Measurements from ENCODE around the gene OR10AD1.

The OR10AD1 gene

GRCh38 chr12:48164451-48164850 is 38.6 kb downstream of the OR10AD1 start:
- no peak for TF ChIP-seq CTCF (IDR thresholded peaks at IDR 0.05; ENCODE audit: low read depth, low read length)
- DNase-seq (ENCODE audit: low read depth, low spot score): no peak
- H3K4me3 ChIP-seq (ENCODE audit: low read depth, low read length): no peak overlapping the region
- in situ Hi-C loops (cut with HindIII; ENCODE audit: low sequenced_read_pairs): no loop called here

- no peak for TF ChIP-seq CTCF (IDR thresholded peaks at IDR 0.05; ENCODE audit: low read depth, low read length)
- H3K4me3 ChIP-seq (ENCODE audit: low read depth, low read length): no peak overlapping the region
- in situ Hi-C loops (cut with HindIII; ENCODE audit: low sequenced_read_pairs): no loop called here
- DNase-seq (ENCODE audit: low read depth, low spot score): no peak
Observed at GRCh38 chr12:48163150-48163747, 39.8 kb downstream of the OR10AD1 start.

DNA sequence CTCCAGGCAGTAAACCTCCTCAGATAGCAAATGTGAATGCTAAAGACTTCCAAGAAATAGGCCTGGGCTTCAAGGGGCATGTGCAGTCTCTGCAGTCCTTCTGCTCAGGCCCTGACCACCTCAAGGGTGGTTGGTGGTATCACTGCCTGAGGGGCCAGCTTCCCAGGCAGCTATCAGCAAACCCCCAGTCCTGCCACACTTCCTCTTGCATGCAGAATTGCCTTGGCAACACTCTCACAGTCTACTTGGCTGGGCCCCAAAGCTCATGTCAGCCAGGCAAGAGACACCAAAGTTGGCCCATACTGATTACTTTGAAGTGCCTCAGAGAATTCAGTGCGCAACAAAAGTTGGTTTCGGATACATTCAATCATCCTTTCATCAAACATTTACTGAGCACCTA is 42.3 kb downstream of the OR10AD1 start:
- in situ Hi-C loops (cut with HindIII; ENCODE audit: low sequenced_read_pairs): no loop called here
- H3K4me3 ChIP-seq (ENCODE audit: low read depth, low read length): no peak overlapping the region
- DNase-seq (ENCODE audit: low read depth, low spot score): no peak
- TF ChIP-seq CTCF (IDR thresholded peaks at IDR 0.05; ENCODE audit: low read depth, low read length): no peak

GRCh38 chr12:48160046-48160445 is 43.0 kb downstream of the OR10AD1 start:
- no peak for TF ChIP-seq CTCF (IDR thresholded peaks at IDR 0.05; ENCODE audit: low read depth, low read length)
- H3K4me3 ChIP-seq (ENCODE audit: low read depth, low read length): no peak overlapping the region
- in situ Hi-C loops (cut with HindIII; ENCODE audit: low sequenced_read_pairs): no loop called here
- no peak for DNase-seq (ENCODE audit: low read depth, low spot score)

DNA sequence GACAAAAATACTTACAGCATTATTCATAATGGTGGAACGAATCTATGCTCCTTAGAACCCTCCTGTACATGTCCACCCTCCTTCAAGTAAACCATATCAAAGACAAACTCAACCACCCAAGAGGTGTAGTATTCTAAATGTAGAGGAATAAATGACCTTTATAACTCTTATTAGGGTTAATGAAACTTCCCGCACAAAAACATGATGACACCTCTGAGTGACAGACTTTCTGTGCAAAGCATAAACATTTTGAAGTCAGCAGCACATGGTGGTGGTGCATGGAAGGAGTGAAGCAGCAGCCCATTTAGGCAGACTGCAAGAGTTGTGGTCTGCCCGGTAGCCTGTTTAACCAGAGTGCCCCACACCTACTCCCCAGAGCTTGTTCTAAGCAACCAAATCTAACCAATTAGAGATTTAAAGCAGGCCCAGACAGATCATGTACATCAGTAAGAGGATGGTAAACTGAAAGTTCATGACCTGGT is 45.2 kb downstream of the OR10AD1 start:
- H3K4me3 ChIP-seq (ENCODE audit: low read depth, low read length): peak overlapping the region; percentile 95
- in situ Hi-C loops (cut with HindIII; ENCODE audit: low sequenced_read_pairs): no loop called here
- DNase-seq (ENCODE audit: low read depth, low spot score): no peak
- no peak for TF ChIP-seq CTCF (IDR thresholded peaks at IDR 0.05; ENCODE audit: low read depth, low read length)

GRCh38 chr12:48157018-48157888 is 45.8 kb downstream of the OR10AD1 start, which contains the start of gene ASB8:
TSS of gene ASB8 (minus strand) at chr12:48157515. CDS start at chr12:48153496, 4,019 bp downstream.
- in situ Hi-C loops (cut with HindIII; ENCODE audit: low sequenced_read_pairs): no loop called here
- DNase-seq (ENCODE audit: low read depth, low spot score): peak; percentile 98
- H3K4me3 ChIP-seq (ENCODE audit: low read depth, low read length): peak within 1 kb of the TSS; percentile 95

More at GRCh38 chr12:48157018-48157888, 45.8 kb downstream of the OR10AD1 start, which contains the start of gene ASB8:
- peak; percentile 51 for TF ChIP-seq CTCF (IDR thresholded peaks at IDR 0.05; ENCODE audit: low read depth, low read length)
